ENCODE results near the gene YTHDF1. TPM values are rescaled to one million over a fixed set of nuclear protein-coding genes. Genes with fewer than 3 reads are reported as not detected.

The YTHDF1 gene
- total and polyA plus RNA-seq, 2 donors (not counting 1 experiment from before 2014, with no cell fraction given), result 25.3 to 40.5 TPM

DNA sequence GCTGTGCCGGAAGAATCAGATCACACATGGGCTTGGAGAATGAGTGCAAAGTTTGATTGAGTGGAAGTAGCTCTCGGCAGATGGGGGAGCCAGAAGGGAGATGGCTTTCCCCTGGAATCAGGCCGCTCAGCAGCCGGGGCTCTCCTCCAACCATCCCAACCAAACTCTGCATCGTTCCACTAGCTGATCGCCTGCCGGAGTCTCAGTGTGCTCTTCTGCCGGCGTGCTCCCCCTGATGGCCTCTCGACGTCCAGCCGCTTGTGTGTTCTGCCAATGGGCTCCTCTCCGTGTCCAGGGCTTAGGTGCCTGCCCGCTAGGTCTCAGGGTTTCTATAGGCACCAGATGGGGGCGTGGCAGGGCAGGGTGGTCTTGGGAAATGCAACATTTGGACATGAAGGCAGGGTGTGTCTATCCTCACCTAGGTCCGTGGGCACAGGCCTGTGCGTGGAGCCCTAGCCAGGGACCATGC, 14.9 kb upstream of the YTHDF1 start:
- no peak for DNase-seq
- no peak overlapping the region for H3K4me3 Mint-ChIP-seq
- 19% methylated on average over 16 of the region's 17 CpGs for WGBS (ENCODE audit: insufficient coverage)

DNA sequence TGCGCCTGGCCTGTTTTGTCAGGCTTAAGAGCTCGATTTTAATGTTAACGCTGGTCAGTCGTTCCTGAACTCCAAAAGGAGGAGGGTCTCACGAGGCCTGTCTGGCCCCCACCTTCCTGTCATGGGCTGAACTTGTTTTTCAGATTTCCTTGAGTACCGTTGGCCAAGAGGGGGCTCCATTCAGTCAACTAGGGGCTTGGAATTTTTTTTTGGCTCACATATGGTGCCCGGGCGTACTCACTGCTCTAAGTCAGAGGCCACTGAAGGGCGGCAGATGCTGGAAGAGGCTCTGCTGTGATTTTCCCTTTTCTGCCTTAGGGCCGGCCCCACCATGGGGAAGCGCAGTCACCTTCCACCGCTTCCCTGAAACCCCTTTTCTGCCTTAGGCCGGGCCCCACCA, 12.9 kb upstream of the YTHDF1 start:
- H2AFZ ChIP-seq (ENCODE audit: insufficient read depth, low read depth, low read length, poor library complexity, severe bottlenecking), result no peak overlapping the region
- Mint-ChIP-seq H3K27me3 (peaks cover 48% of the 10 kb centered on the region), H3K27ac (no peak overlapping the region), H3K9me3 (ENCODE audit: insufficient read depth) (no peaks in the 10 kb centered on the region), H3K4me3 (no peak overlapping the region), H3K4me1 (no peaks in the 10 kb centered on the region)
- ChIA-PET POLR2A (no interaction called here), CTCF (no interaction called here)
- ATAC-seq (ENCODE audit: low read depth) (no peak), DNase-seq (no peak)
- H3K27ac ChIP-seq (ENCODE audit: low read length in 2 of 2), result no peak overlapping the region
- H3K4me2 ChIP-seq (replicated peaks; ENCODE audit: low read depth, low read length, poor library complexity, severe bottlenecking), result no peak overlapping the region
- no peaks in the 10 kb centered on the region for H3K79me2 ChIP-seq (ENCODE audit: control insufficient read depth, insufficient read depth, low read length)
- peaks cover 0 to 43% (median 10%) of the 10 kb centered on the region in 4 experiments for H3K27me3 ChIP-seq (replicated peaks in 1 of 4; ENCODE audit: control extremely low read depth in 1 of 4, control insufficient read depth in 3 of 4, insufficient read depth in 4 of 4, low read length in 3 of 4)
- no peak overlapping the region for H3K9ac ChIP-seq (ENCODE audit: low read length)
- no peak overlapping the region for H3K4me3 ChIP-seq (ENCODE audit: control extremely low read depth in 1 of 5, extremely low read depth in 1 of 5, insufficient read depth in 1 of 5, low read depth in 2 of 5, low read length in 4 of 5)
- intact Hi-C loops (cut with micrococcal nuclease), result no loop called here
- no peaks in the 10 kb centered on the region for H3K4me1 ChIP-seq (ENCODE audit: control insufficient read depth in 2 of 2, insufficient read depth in 2 of 2, low read length in 2 of 2)
- no peaks in the 10 kb centered on the region for H4K20me1 ChIP-seq (ENCODE audit: control insufficient read depth, insufficient read depth, low read length, poor library complexity, severe bottlenecking)
- H3K9me3 ChIP-seq (ENCODE audit: control extremely low read depth in 1 of 3, control insufficient read depth in 2 of 3, insufficient read depth in 1 of 3, low read length in 2 of 3), result no peaks in the 10 kb centered on the region
- 66% methylated on average over 12 of the region's 13 CpGs for WGBS (ENCODE audit: insufficient coverage)
- H3K36me3 ChIP-seq (replicated peaks in 1 of 2; ENCODE audit: control extremely low read depth in 1 of 2, control insufficient read depth in 1 of 2, extremely low read depth in 1 of 2, insufficient read depth in 2 of 2, low read length in 1 of 2), result no peaks in the 10 kb centered on the region
- TF ChIP-seq EZH2 (IDR thresholded peaks at IDR 0.05; ENCODE audit: borderline replicate concordance, insufficient read depth, low read depth, low read length, poor library complexity, severe bottlenecking), result no peak
- TF ChIP-seq, protein P1, sequence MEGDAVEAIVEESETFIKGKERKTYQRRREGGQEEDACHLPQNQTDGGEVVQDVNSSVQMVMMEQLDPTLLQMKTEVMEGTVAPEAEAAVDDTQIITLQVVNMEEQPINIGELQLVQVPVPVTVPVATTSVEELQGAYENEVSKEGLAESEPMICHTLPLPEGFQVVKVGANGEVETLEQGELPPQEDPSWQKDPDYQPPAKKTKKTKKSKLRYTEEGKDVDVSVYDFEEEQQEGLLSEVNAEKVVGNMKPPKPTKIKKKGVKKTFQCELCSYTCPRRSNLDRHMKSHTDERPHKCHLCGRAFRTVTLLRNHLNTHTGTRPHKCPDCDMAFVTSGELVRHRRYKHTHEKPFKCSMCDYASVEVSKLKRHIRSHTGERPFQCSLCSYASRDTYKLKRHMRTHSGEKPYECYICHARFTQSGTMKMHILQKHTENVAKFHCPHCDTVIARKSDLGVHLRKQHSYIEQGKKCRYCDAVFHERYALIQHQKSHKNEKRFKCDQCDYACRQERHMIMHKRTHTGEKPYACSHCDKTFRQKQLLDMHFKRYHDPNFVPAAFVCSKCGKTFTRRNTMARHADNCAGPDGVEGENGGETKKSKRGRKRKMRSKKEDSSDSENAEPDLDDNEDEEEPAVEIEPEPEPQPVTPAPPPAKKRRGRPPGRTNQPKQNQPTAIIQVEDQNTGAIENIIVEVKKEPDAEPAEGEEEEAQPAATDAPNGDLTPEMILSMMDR (IDR thresholded peaks at IDR 0.05), result no peak

More for the DNA sequence above, 14.9 kb upstream of the YTHDF1 start:
- Mint-ChIP-seq H3K27me3 (peaks cover 48% of the 10 kb centered on the region), H3K4me1 (peaks cover 3% of the 10 kb centered on the region), H3K27ac (no peak overlapping the region), H3K9me3 (ENCODE audit: insufficient read depth) (no peaks in the 10 kb centered on the region)
- Histone ChIP-seq H3K9me3 (ENCODE audit: control extremely low read depth in 1 of 3, control insufficient read depth in 2 of 3, insufficient read depth in 1 of 3, low read length in 2 of 3) (peaks cover 0 to 12% (median 0%) of the 10 kb centered on the region in 3 donors), H2AFZ (ENCODE audit: insufficient read depth, low read depth, low read length, poor library complexity, severe bottlenecking) (no peak overlapping the region), H3K9ac (ENCODE audit: low read length) (no peak overlapping the region), H3K4me1 (ENCODE audit: control insufficient read depth in 2 of 2, insufficient read depth in 2 of 2, low read length in 2 of 2) (peaks cover 0 to 4% of the 10 kb centered on the region in 2 donors), H3K27ac (ENCODE audit: low read length in 2 of 2) (no peak overlapping the region), H3K79me2 (ENCODE audit: control insufficient read depth, insufficient read depth, low read length) (no peaks in the 10 kb centered on the region), H4K20me1 (ENCODE audit: control insufficient read depth, insufficient read depth, low read length, poor library complexity, severe bottlenecking) (no peaks in the 10 kb centered on the region), H3K36me3 (replicated peaks in 1 of 2; ENCODE audit: control extremely low read depth in 1 of 2, control insufficient read depth in 1 of 2, extremely low read depth in 1 of 2, insufficient read depth in 2 of 2, low read length in 1 of 2) (no peaks in the 10 kb centered on the region), H3K27me3 (replicated peaks in 1 of 4; ENCODE audit: control extremely low read depth in 1 of 4, control insufficient read depth in 3 of 4, insufficient read depth in 4 of 4, low read length in 3 of 4) (peaks cover 0 to 52% (median 13%) of the 10 kb centered on the region in 4 experiments), H3K4me3 (ENCODE audit: control extremely low read depth in 1 of 5, extremely low read depth in 1 of 5, insufficient read depth in 1 of 5, low read depth in 2 of 5, low read length in 4 of 5) (no peak overlapping the region), H3K4me2 (replicated peaks; ENCODE audit: low read depth, low read length, poor library complexity, severe bottlenecking) (no peak overlapping the region)
- ChIA-PET CTCF (interaction anchor here (1.3 kb wide), 1 partner anchor 50 kb away, joined by 3 read pairs; no protein-coding TSS in a partner anchor), POLR2A (no interaction called here)
- TF ChIP-seq EZH2 (IDR thresholded peaks at IDR 0.05; ENCODE audit: borderline replicate concordance, insufficient read depth, low read depth, low read length, poor library complexity, severe bottlenecking), result no peak
- TF ChIP-seq, protein P1 (IDR thresholded peaks at IDR 0.05), result no peak
- no peak for ATAC-seq (ENCODE audit: low read depth)
- intact Hi-C loops (cut with micrococcal nuclease), result no loop called here
